HepG2 (cell line): ENCODE data around the gene PTPRN. TPM values are rescaled to one million over a fixed set of nuclear protein-coding genes. Genes with fewer than 3 reads are reported as not detected.

Experiments
- ARNTL ChIP-seq: sonication (generic); formaldehyde crosslinking; IDR thresholded peaks from 2 replicates; pipeline ENCODE4 v1.4.0; 2020; ENCODE audit warnings: mild to moderate bottlenecking, missing genetic modification reagents
- ATF6 ChIP-seq: sonication (generic); formaldehyde crosslinking; conservative IDR thresholded peaks from 2 replicates; pipeline ENCODE4 v1.4.0; 2020; ENCODE audit warnings: missing genetic modification reagents
- CSRNP2 ChIP-seq: sonication (generic); formaldehyde crosslinking; conservative IDR thresholded peaks from 2 replicates; pipeline ENCODE4 v1.8.0; 2022; ENCODE audit warnings: low read depth, missing genetic modification reagents
- HINFP ChIP-seq: sonication (generic); formaldehyde crosslinking; IDR thresholded peaks from 2 replicates; pipeline ENCODE4 v1.4.0; 2020; ENCODE audit warnings: low read depth, mild to moderate bottlenecking, missing genetic modification reagents
- HNRNPL ChIP-seq: fragments of 200-400 bp; formaldehyde crosslinking; IDR thresholded peaks from 2 replicates; pipeline ENCODE4 v1.6.1; 2017; ENCODE audit warnings: mild to moderate bottlenecking, low read depth, low read length
- KAT2B ChIP-seq: fragments of 150-350 bp; IDR thresholded peaks from 2 replicates; pipeline ENCODE4 v1.6.1; 2014; ENCODE audit warnings: low read depth, low read length, borderline replicate concordance
- MTA1 ChIP-seq: sonication (generic); formaldehyde crosslinking; IDR thresholded peaks from 2 replicates; pipeline ENCODE4 v1.4.0; 2020; ENCODE audit warnings: missing genetic modification reagents, mild to moderate bottlenecking, borderline replicate concordance
- NR2F1 ChIP-seq, 2 experiments: fragments of 450-650 bp in 1 of 2; formaldehyde crosslinking in 1 of 2; IDR thresholded peaks; 2 replicates each; pipeline versions ENCODE4 v1.5.0 to v1.6.1; 2016 to 2020; ENCODE audit warnings: mild to moderate bottlenecking in 1 of 2, missing compliant biosample characterization in 1 of 2, missing genetic modification reagents in 1 of 2, moderate library complexity in 1 of 2
- RBM22 ChIP-seq: fragments of 200-400 bp; formaldehyde crosslinking; optimal IDR thresholded peaks from 2 replicates; pipeline ENCODE3; 2017; ENCODE audit warnings: mild to moderate bottlenecking, low read length, moderate library complexity
- SMAD9 ChIP-seq: sonication (generic); formaldehyde crosslinking; IDR thresholded peaks from 2 replicates; pipeline ENCODE4 v1.5.1; 2020; ENCODE audit warnings: mild to moderate bottlenecking, missing genetic modification reagents
- SUZ12 ChIP-seq: fragments of 150-350 bp; IDR thresholded peaks from 2 replicates; pipeline ENCODE4 v1.6.1; 2014; ENCODE audit warnings: low read depth, low read length
- TFDP2 ChIP-seq: sonication (generic); formaldehyde crosslinking; IDR thresholded peaks from 2 replicates; pipeline ENCODE4 v1.4.0; 2020; ENCODE audit warnings: missing genetic modification reagents
- ZBTB14 ChIP-seq: sonication (generic); formaldehyde crosslinking; IDR thresholded peaks from 2 replicates; pipeline ENCODE4 v1.4.0; 2020; ENCODE audit warnings: missing genetic modification reagents
- ZBTB44 ChIP-seq: sonication (generic); formaldehyde crosslinking; IDR thresholded peaks from 2 replicates; pipeline ENCODE4 v1.4.0; 2020; ENCODE audit warnings: missing genetic modification reagents
- ZNF124 ChIP-seq: sonication (generic); formaldehyde crosslinking; IDR thresholded peaks from 2 replicates; pipeline ENCODE4 v1.4.0; 2020; ENCODE audit warnings: missing genetic modification reagents
- ZNF138 ChIP-seq: sonication (generic); formaldehyde crosslinking; IDR thresholded peaks from 2 replicates; pipeline ENCODE4 v1.5.0; 2020; ENCODE audit warnings: mild to moderate bottlenecking, low read depth, missing genetic modification reagents
- ZNF354B ChIP-seq: sonication (generic); formaldehyde crosslinking; IDR thresholded peaks from 2 replicates; pipeline ENCODE4 v1.8.0; 2022; ENCODE audit warnings: mild to moderate bottlenecking, missing genetic modification reagents
- ZNF367 ChIP-seq: sonication (generic); formaldehyde crosslinking; IDR thresholded peaks from 2 replicates; pipeline ENCODE4 v1.4.0; 2020; ENCODE audit warnings: missing genetic modification reagents, borderline replicate concordance
- ZNF7 ChIP-seq: IDR thresholded peaks from 2 replicates; pipeline ENCODE4 v1.6.1; 2016; ENCODE audit warnings: missing biosample characterization, missing genetic modification reagents
- polyA plus RNA-seq, 8 experiments: library from polyadenylated mRNA; depleted of rRNA in 3 of 8; stranded (reverse) in 7 of 8; unstranded in 1 of 8; fragments of >200 nt; fragmentation: Illumina TruSeq in 4 of 8; extraction: Trizol in 4 of 8; gene quantifications; 2 replicates each; pipeline versions ENCODE4 v1.2.1 to v1.2.3, GENCODE V29; 2011 to 2016; ENCODE audit warnings: low read depth in 4 of 8, missing spikeins in 1 of 8, mixed read lengths in 1 of 8; ENCODE audit not compliant: insufficient read depth in 1 of 8
- total RNA-seq, 5 experiments: library from RNA; depleted of rRNA; stranded (reverse); fragments of >200 nt; fragmentation: Illumina TruSeq; extraction: Trizol; gene quantifications; 2 replicates each; pipeline ENCODE4 v1.2.3, GENCODE V29; 2016; ENCODE audit warnings: low read depth in 1 of 5

The PTPRN gene
- total and polyA plus RNA-seq, 2 of the 13 experiments (the other 11 are each of a cell fraction or from before 2014, with no cell fraction given) = 0.26 TPM; not detected in 1

GRCh38 chr2:219277703-219278654 is 31.2 kb downstream of the PTPRN start (continued):
- TF ChIP-seq CSRNP2 (CRISPR knock-in tag) (no peak), ZBTB44 (CRISPR knock-in tag) (0 out of 2 replicates have a peak, but pooled peaks have one; percentile 31), MTA1 (CRISPR knock-in tag) (0 out of 2 replicates have a peak, but pooled peaks have one; percentile 41), KAT2B (no peak), SUZ12 (no peak), HNRNPL (no peak), ZBTB14 (CRISPR knock-in tag) (no peak), TFDP2 (CRISPR knock-in tag) (no peak), ZNF367 (CRISPR knock-in tag) (no peak), ZNF138 (CRISPR knock-in tag) (no peak), ATF6 (CRISPR knock-in tag) (no peak), ARNTL (CRISPR knock-in tag) (no peak), ZNF354B (no peak), RBM22 (no peak), ZNF124 (peak; percentile 49; the same call in 1 of the 2 replicates), SMAD9 (CRISPR knock-in tag) (0 out of 2 replicates have a peak, but pooled peaks have one; percentile 57), NR2F1 (CRISPR knock-in tag; IDR thresholded peaks at IDR 0.05) (no peak), ZNF7 (CRISPR knock-in tag) (no peak), HINFP (CRISPR knock-in tag) (peak; percentile 66)
